Motor neuron (in vitro differentiated cells): ENCODE data around the gene TMEM14B. TPM values are rescaled to one million over a fixed set of nuclear protein-coding genes. Genes with fewer than 3 reads are reported as not detected.

Experiments used
- ATAC-seq, 8 experiments: fragments of 200-7000 bp; cut with Tn5 transposase; replicated peaks in 6 of 8; 2 replicates each; pipeline ENCODE4 v1.8.0; 2021; ENCODE audit warnings: mild to moderate bottlenecking in 8 of 8, moderate library complexity in 8 of 8
- H3K27ac ChIP-seq, 2 donors: fragments of 250-450 bp; sonication (Bioruptor Pico); 2 replicates each; pipeline ENCODE4 v1.9.0; 2021; ENCODE audit warnings: antibody characterized with exemption in 2 of 2, mild to moderate bottlenecking in 2 of 2, moderate library complexity in 1 of 2
- H3K4me1 ChIP-seq, 2 donors: fragments of 250-450 bp; sonication (Bioruptor Pico); replicated peaks in 1 of 2; 2 replicates each; pipeline ENCODE4 v1.6.1; 2021; ENCODE audit warnings: antibody characterized with exemption in 2 of 2, mild to moderate bottlenecking in 2 of 2, moderate library complexity in 1 of 2
- H3K4me3 ChIP-seq, 5 donors: fragments of 250-450 bp; sonication (Bioruptor Pico); 2 replicates each; pipeline ENCODE4 v1.9.0; 2021; ENCODE audit warnings: antibody characterized with exemption in 5 of 5, mild to moderate bottlenecking in 5 of 5, moderate library complexity in 4 of 5
- WGBS, 10 experiments: fragments of 450-650 bp; shearing (Covaris generic); methylation state at CpG; one replicate each; pipeline ENCODE4 v1.0.0; 2022; 5-methylcytosine and 5-hydroxymethylcytosine counted together
- in situ Hi-C, 9 experiments: fragments of 400-800 bp; cut with MboI; loops; one replicate each; pipeline ENCODE4 v1.15.0; 2021; ENCODE audit warnings: low sequenced_read_pairs in 9 of 9, low pct_unique_long_range_greater_than_20kb in 2 of 9; ENCODE audit not compliant: unreplicated experiment in 9 of 9
- total RNA-seq, 8 experiments: library from RNA; unstranded; fragments of 300-600 nt; gene quantifications; 2 replicates each; pipeline versions ENCODE4 v1.2.3 to v1.2.4, GENCODE V29; 2022

TMEM14B gene
- total RNA-seq, 8 experiments from 2014 or later, result 63.6 to 133 (median 99.1) TPM

- H3K4me3 ChIP-seq, result no peak overlapping the region
- no peak overlapping the region for H3K27ac ChIP-seq
- 80 to 100% (median 100%) methylated on average over 1 of the region's 1 CpG; no CpG with 5 or more reads in 2 of the 10 experiments for WGBS, 10 experiments
- no peak for ATAC-seq
- H3K4me1 ChIP-seq, result peaks cover 0 to 2% of the 10 kb centered on the region in 2 donors
- in situ Hi-C loops, result no loop called here
These were observed 8.5 kb downstream of the TMEM14B start for GRCh38 chr6:10756085-10756484.

DNA sequence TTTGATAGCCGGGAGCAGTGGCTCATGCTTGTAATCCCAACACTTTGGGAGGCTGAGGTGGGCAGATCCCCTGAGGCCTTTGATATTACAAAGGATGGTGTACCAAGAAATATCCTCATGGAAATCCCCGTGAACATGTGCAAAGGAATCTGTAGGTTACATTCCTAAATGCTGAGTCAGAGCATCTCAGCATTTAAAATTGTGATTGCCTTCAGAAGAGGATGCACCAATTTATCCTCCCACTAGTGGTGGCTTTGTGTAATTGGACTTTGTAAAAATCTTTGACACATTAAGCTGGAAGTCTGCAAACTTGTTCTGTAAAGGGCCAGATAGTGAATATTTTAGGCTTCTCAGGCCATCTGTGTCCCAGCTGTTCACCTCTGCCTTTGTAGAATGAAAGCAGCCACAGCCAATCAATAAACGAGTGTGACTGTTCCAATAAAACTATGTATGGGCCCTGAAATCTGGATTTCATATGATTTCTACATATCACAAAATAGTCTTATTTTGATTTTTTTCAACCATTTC, 11.8 kb downstream of the TMEM14B start:
- in situ Hi-C loops, result no loop called here
- Histone ChIP-seq H3K27ac (no peak overlapping the region), H3K4me3 (no peak overlapping the region), H3K4me1 (peaks cover 0 to 2% of the 10 kb centered on the region in 2 donors)
- WGBS, 10 experiments, result 8 to 90% (median 68%) methylated on average over 1 to 3 of the region's 3 CpGs; no CpG with 5 or more reads in 2 of the 10 experiments
- ATAC-seq, result peak; percentile 24 to 97 (median 50)

DNA sequence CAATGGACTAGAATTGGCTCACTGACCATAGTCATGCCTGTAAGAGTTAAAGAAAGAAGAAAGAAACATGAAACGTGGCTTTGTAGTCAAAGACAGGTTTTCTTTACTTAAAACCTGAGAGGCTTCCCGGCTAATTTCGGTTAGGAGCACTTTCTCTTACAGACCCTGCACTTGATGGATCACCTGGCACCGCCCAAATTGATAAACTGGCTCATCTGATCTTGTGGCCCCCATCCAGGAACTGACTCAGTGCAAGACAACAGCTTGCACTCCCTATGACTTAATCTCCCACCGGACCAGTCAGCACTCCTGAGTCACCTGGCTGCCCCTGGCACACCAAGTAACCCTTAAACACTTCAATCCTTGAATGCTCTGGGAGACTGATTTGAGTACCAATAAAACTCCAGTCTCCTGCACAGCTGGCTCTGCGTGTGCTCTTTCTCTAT, 12.3 kb downstream of the TMEM14B start:
- Histone ChIP-seq H3K4me1 (peaks cover 0 to 2% of the 10 kb centered on the region in 2 donors), H3K4me3 (no peak overlapping the region), H3K27ac (no peak overlapping the region)
- in situ Hi-C loops, result no loop called here
- ATAC-seq, result peak in 4 of 8 experiments; percentile 7 to 58 (median 20)
- whole genome bisulfite sequencing, 10 experiments, result 20 to 100% (median 88%) methylated on average over 1 to 6 of the region's 6 CpGs; no CpG with 5 or more reads in 2 of the 10 experiments

DNA sequence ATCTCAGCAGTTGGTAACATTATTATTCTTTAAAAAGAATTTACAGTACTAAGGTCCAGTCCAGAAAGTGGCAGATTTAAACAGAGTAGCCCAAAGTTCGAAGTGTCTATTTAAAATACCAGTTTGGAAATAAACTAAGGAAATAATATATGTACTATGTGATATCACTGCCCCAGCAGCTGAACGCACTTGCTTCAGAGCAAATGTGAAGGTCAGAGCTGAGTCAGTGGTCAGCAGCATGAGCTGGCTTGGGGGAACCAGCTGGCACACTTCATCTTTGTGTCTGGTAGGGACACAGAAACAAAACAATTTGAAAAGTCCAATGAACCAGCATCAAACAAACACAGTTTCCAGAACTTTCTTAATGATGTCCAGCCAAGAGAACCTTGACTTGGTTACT, 15.4 kb downstream of the TMEM14B start:
- Histone ChIP-seq H3K27ac (no peak overlapping the region), H3K4me3 (no peak overlapping the region), H3K4me1 (peaks cover 0 to 2% of the 10 kb centered on the region in 2 donors)
- ATAC-seq, result no peak
- in situ Hi-C loops, result no loop called here
- 75 to 100% (median 100%) methylated on average over 1 to 2 of the region's 2 CpGs; no CpG with 5 or more reads in 1 of the 10 experiments for WGBS, 10 experiments

- in situ Hi-C loops, result no loop called here
- Histone ChIP-seq H3K27ac (no peak overlapping the region), H3K4me3 (no peak overlapping the region), H3K4me1 (no peaks in the 10 kb centered on the region)
- 68 to 100% (median 98%) methylated on average over 1 to 3 of the region's 3 CpGs; no CpG with 5 or more reads in 4 of the 10 experiments for WGBS, 10 experiments
- ATAC-seq, result no peak
These were observed 21.8 kb downstream of the TMEM14B start for GRCh38 chr6:10769419-10769818.

DNA sequence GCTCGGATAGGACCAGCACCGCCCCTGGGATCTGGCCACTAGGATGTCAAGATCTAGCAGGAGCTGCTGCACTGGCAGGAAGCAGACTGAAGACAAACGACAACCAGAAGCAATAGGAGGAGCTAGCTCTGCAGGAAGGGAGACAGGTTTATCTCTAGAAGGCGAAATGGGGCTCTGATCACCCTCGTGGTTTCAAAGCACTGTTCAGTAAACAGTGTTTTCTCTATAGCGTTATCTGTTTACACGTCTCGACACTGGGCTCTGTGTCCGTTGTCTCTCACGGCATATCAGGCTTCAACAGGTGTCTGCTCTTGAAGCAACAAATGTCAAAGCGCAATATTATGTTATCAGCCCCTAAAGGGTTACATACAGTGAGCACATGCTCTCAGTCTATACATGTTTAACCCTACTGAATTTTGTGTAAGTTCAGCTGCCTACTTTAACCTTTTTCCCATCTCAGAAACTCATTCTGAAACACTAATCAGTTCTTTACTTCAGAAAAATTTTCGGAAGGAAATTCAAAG, 23.8 kb downstream of the TMEM14B start:
- in situ Hi-C loops, result no loop called here
- no peaks in the 10 kb centered on the region for H3K4me1 ChIP-seq
- ATAC-seq, result no peak
- no peak overlapping the region for H3K4me3 ChIP-seq
- 73 to 100% (median 97%) methylated on average over 1 to 12 of the region's 12 CpGs; no CpG with 5 or more reads in 1 of the 10 experiments for WGBS, 10 experiments
- H3K27ac ChIP-seq, result no peak overlapping the region

DNA sequence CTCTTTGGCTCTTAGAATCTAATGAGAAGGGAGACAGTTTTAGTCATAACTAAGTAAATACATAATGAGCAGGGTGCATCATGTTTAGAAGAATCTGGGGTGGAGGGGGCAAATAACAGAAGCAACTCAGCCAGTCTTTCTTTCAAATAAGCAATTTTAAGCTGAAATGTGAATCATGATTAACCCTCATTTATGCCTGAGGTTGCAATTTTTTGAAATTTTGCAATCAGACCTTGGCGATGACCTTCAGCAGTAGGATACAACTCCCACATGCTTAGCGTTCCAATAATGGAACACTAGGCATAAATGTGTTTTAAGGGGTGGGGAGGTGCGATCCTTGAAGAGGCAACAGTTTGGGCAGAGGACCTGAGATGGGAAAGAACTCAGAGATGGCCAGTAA, 30.6 kb downstream of the TMEM14B start:
- no peak for ATAC-seq
- WGBS, 10 experiments, result 57 to 100% (median 86%) methylated on average over 1 to 3 of the region's 3 CpGs; no CpG with 5 or more reads in 1 of the 10 experiments
- Histone ChIP-seq H3K4me1 (no peaks in the 10 kb centered on the region), H3K27ac (no peak overlapping the region), H3K4me3 (no peak overlapping the region)
- in situ Hi-C loops, result loop anchor here in 2 of 9 experiments (25.0 kb wide), 1 partner anchor 291 kb away; no protein-coding TSS in a partner anchor

GRCh38 chr6:10779076-10779475, 31.5 kb downstream of the TMEM14B start:
- WGBS, 10 experiments, result 60 to 100% (median 92%) methylated on average over 1 to 7 of the region's 8 CpGs; no CpG with 5 or more reads in 3 of the 10 experiments
- ATAC-seq, result no peak

GRCh38 chr6:10791673-10792072, 44.1 kb downstream of the TMEM14B start:
- WGBS, 10 experiments, result 83 to 100% (median 100%) methylated on average over 2 to 5 of the region's 5 CpGs; no CpG with 5 or more reads in 1 of the 10 experiments
- no peaks in the 10 kb centered on the region for H3K4me1 ChIP-seq
- in situ Hi-C loops, result loop anchor here in 3 of 9 experiments (10.0 to 25.0 kb wide), 2 partner anchors 304 to 317 kb away; no protein-coding TSS in a partner anchor
- H3K4me3 ChIP-seq, result no peak overlapping the region
- no peak for ATAC-seq
- H3K27ac ChIP-seq, result no peak overlapping the region

More at GRCh38 chr6:10779076-10779475, 31.5 kb downstream of the TMEM14B start:
- no peaks in the 10 kb centered on the region for H3K4me1 ChIP-seq
- H3K27ac ChIP-seq, result no peak overlapping the region
- no peak overlapping the region for H3K4me3 ChIP-seq
- in situ Hi-C loops, result loop anchor here in 2 of 9 experiments (25.0 kb wide), 1 partner anchor 292 kb away; no protein-coding TSS in a partner anchor

GRCh38 chr6:10792101-10792500, 44.5 kb downstream of the TMEM14B start:
- WGBS, 10 experiments, result 63 to 93% (median 75%) methylated on average over 1 to 5 of the region's 5 CpGs
- no peak for ATAC-seq
- H3K4me3 ChIP-seq, result no peak overlapping the region
- in situ Hi-C loops, result loop anchor here in 3 of 9 experiments (10.0 to 25.0 kb wide), 2 partner anchors 305 to 317 kb away; no protein-coding TSS in a partner anchor
- no peaks in the 10 kb centered on the region for H3K4me1 ChIP-seq
- H3K27ac ChIP-seq, result no peak overlapping the region

DNA sequence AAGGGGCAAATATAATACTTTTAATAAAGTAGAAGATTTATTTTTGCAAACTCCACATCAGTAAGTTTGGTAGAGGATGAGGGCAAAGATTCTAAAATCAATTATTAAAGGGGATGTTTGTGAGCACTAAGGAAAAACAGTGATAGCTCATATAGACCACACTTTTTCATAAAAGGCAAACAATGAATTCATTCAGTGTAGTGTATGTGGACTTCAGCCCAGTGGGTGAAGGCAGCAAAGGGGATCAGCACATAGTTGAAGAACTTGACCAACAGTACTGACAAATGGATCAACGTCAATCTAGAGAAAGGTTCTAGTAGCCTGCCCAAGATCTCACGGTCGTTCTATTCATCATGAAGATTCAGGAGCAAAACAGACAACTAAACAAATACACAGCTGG, 45.4 kb downstream of the TMEM14B start:
- 48 to 93% (median 88%) methylated on average over 2 to 3 of the region's 3 CpGs; no CpG with 5 or more reads in 3 of the 10 experiments for WGBS, 10 experiments
- H3K27ac ChIP-seq, result no peak overlapping the region
- H3K4me1 ChIP-seq, result no peaks in the 10 kb centered on the region
- in situ Hi-C loops, result loop anchor here in 3 of 9 experiments (10.0 to 25.0 kb wide), 2 partner anchors 306 to 318 kb away; no protein-coding TSS in a partner anchor
- no peak for ATAC-seq
- no peak overlapping the region for H3K4me3 ChIP-seq

DNA sequence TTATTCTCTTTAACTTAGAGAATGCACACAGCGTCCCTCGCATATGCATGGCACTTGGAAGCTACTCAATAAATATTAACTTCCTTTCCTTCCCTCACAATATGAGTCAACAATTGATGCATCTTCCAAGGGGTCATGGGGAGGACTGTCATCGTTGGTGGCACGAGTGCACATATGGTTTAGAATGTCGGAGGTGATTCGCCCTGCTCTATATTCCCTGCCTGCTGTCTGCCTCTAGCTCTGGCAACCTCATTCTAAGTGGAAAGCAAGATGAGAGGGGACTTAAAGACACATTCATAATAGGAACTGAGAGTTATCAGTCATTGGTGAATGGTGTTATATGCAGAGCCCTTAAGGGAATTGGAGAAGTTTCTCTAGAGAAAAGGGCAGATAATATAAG, 46.1 kb downstream of the TMEM14B start:
- H3K4me1 ChIP-seq, result no peaks in the 10 kb centered on the region
- no peak overlapping the region for H3K27ac ChIP-seq
- peak in 3 of 8 experiments; percentile 28 to 41 (median 33) for ATAC-seq
- in situ Hi-C loops, result loop anchor here in 3 of 9 experiments (10.0 to 25.0 kb wide), 2 partner anchors 306 to 319 kb away; no protein-coding TSS in a partner anchor
- no peak overlapping the region for H3K4me3 ChIP-seq
- 69 to 100% (median 76%) methylated on average over 2 to 6 of the region's 6 CpGs; no CpG with 5 or more reads in 2 of the 10 experiments for WGBS, 10 experiments

- 68 to 100% (median 87%) methylated on average over 1 to 3 of the region's 3 CpGs; no CpG with 5 or more reads in 1 of the 10 experiments for WGBS, 10 experiments
- in situ Hi-C loops, result loop anchor here in 3 of 9 experiments (10.0 to 25.0 kb wide), 2 partner anchors 307 to 319 kb away; no protein-coding TSS in a partner anchor
- no peaks in the 10 kb centered on the region for H3K4me1 ChIP-seq
- no peak overlapping the region for H3K27ac ChIP-seq
- H3K4me3 ChIP-seq, result no peak overlapping the region
- no peak for ATAC-seq
These were observed 46.6 kb downstream of the TMEM14B start for GRCh38 chr6:10794239-10794638.
